DMS114 treated with DMSO at 0.1 percent for 48 hours (cell line): ENCODE measurements around the gene BCAT1.
"Not testable (repeated sequence)": the region's sequence is repeated elsewhere in the genome, so short reads cannot be mapped to it uniquely, and the experiment has no call there.

ENCODE experiments used
- DNase-seq: peaks from one replicate; lab custom pipeline; 2025; ENCODE audit not compliant: unreplicated experiment; lab: John Stamatoyannopoulos, UW

Gene BCAT1

GRCh38 chr12:24901576-24902461 is 47.1 kb downstream of the BCAT1 start:
- no peak for DNase-seq

GRCh38 chr12:24900196-24900595 is 48.7 kb downstream of the BCAT1 start:
- no peak for DNase-seq

- no peak for DNase-seq
These were observed 49.3 kb downstream of the BCAT1 start for GRCh38 chr12:24899503-24900075.

- DNase-seq, result no peak
These were observed 50.3 kb downstream of the BCAT1 start for GRCh38 chr12:24898606-24899005.

- DNase-seq, result no peak
These were observed 50.7 kb downstream of the BCAT1 start for GRCh38 chr12:24898185-24898584.

- no peak for DNase-seq
These were observed 52.7 kb downstream of the BCAT1 start for GRCh38 chr12:24896171-24896570.

GRCh38 chr12:24895612-24896011 is 53.3 kb downstream of the BCAT1 start:
- DNase-seq, result no peak

- no peak for DNase-seq
These were observed 54.0 kb downstream of the BCAT1 start for GRCh38 chr12:24894879-24895278.

GRCh38 chr12:24890048-24890803 is 58.7 kb downstream of the BCAT1 start:
- DNase-seq, result no peak

GRCh38 chr12:24889411-24889810 is 59.5 kb downstream of the BCAT1 start:
- no peak for DNase-seq

GRCh38 chr12:24888813-24889212 is 60.1 kb downstream of the BCAT1 start:
- no peak for DNase-seq

GRCh38 chr12:24884911-24885310 is 64.0 kb downstream of the BCAT1 start:
- DNase-seq, result no peak

GRCh38 chr12:24881724-24882371 is 67.1 kb downstream of the BCAT1 start:
- DNase-seq, result no peak

- no peak for DNase-seq
These were observed 67.7 kb downstream of the BCAT1 start for GRCh38 chr12:24881227-24881626.

- DNase-seq, result no peak
These were observed 68.2 kb downstream of the BCAT1 start for GRCh38 chr12:24880732-24881131.

- DNase-seq, result no peak
These were observed 69.3 kb downstream of the BCAT1 start for GRCh38 chr12:24879644-24880043.

GRCh38 chr12:24875014-24875413 is 73.9 kb downstream of the BCAT1 start:
- DNase-seq, result no peak

GRCh38 chr12:24872211-24872610 is 76.7 kb downstream of the BCAT1 start:
- no peak for DNase-seq

- DNase-seq, result not testable (repeated sequence)
These were observed 82.8 kb downstream of the BCAT1 start for GRCh38 chr12:24866139-24866538.

- DNase-seq, result no peak
These were observed 84.1 kb downstream of the BCAT1 start for GRCh38 chr12:24864796-24865125.

- no peak for DNase-seq
These were observed 86.9 kb downstream of the BCAT1 start for GRCh38 chr12:24861766-24862540.
